Prostate gland (tissue), 2 donors: ENCODE data around the gene CSH1.
"Not testable (repeated sequence)": the region's sequence is repeated elsewhere in the genome, so short reads cannot be mapped to it uniquely, and the experiment has no call there.

Experiments
- POLR2A ChIP-seq: fragments of 450-650 bp; IDR thresholded peaks from one replicate; pipeline ENCODE4 v1.6.1; 2016; ENCODE audit warnings: antibody characterized with exemption, mild to moderate bottlenecking
- POLR2AphosphoS5 ChIP-seq: sonication (generic); formaldehyde crosslinking; IDR thresholded peaks from one replicate; pipeline ENCODE4 v1.6.1; 2017; ENCODE audit warnings: antibody characterized with exemption
- TF ChIP-seq, protein P1 (sequence below), 4 experiments: fragments of 200-600 bp in 2 of 4; fragments of 450-650 bp in 2 of 4; sonication (generic) in 2 of 4; IDR thresholded peaks; 1 replicate in 3 of 4; 2 replicates in 1 of 4; pipeline ENCODE4 v1.5.1; 2016 to 2019; ENCODE audit warnings: antibody characterized with exemption in 4 of 4, mild to moderate bottlenecking in 2 of 4, moderate library complexity in 2 of 4

GRCh38 chr17:63901971-63902370 lies 5.6 kb upstream of the CSH1 start:
- TF ChIP-seq, protein P1, sequence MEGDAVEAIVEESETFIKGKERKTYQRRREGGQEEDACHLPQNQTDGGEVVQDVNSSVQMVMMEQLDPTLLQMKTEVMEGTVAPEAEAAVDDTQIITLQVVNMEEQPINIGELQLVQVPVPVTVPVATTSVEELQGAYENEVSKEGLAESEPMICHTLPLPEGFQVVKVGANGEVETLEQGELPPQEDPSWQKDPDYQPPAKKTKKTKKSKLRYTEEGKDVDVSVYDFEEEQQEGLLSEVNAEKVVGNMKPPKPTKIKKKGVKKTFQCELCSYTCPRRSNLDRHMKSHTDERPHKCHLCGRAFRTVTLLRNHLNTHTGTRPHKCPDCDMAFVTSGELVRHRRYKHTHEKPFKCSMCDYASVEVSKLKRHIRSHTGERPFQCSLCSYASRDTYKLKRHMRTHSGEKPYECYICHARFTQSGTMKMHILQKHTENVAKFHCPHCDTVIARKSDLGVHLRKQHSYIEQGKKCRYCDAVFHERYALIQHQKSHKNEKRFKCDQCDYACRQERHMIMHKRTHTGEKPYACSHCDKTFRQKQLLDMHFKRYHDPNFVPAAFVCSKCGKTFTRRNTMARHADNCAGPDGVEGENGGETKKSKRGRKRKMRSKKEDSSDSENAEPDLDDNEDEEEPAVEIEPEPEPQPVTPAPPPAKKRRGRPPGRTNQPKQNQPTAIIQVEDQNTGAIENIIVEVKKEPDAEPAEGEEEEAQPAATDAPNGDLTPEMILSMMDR (IDR thresholded peaks at IDR 0.05), result not testable (repeated sequence)
- TF ChIP-seq POLR2A, POLR2AphosphoS5: not testable (repeated sequence)
